Measurements from ENCODE around the gene DCAF8L2. TPM values are rescaled to one million over a fixed set of nuclear protein-coding genes. Genes with fewer than 3 reads are reported as not detected.
"Not testable (repeated sequence)": the region's sequence is repeated elsewhere in the genome, so short reads cannot be mapped to it uniquely, and the experiment has no call there.

Gene DCAF8L2
- not detected for total RNA-seq

DNA sequence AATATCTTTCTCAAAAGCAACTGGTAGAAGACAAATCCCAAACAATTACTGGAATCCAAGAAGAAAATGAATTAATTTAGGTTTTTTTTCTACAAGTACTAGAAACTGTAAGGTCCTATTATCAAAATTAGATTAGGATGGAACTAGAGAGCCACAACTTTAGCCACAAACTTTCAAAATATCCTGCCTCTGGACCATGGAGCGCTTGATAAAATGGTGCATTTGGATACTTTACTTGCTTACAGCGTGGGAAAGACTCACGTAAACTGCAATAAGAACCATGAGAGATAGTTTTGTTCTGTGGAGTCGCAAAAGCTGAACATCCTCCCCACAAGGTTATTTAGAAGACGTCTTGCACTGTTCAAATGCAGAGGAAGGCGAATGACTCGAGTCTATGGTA lies at the start of gene DCAF8L2:
DCAF8L2 (plus strand) TSS at position 301 of the 400 bp plus-strand sequence. CDS start 156,552 bp downstream, outside the sequence.
- no peak for DNase-seq

DNA sequence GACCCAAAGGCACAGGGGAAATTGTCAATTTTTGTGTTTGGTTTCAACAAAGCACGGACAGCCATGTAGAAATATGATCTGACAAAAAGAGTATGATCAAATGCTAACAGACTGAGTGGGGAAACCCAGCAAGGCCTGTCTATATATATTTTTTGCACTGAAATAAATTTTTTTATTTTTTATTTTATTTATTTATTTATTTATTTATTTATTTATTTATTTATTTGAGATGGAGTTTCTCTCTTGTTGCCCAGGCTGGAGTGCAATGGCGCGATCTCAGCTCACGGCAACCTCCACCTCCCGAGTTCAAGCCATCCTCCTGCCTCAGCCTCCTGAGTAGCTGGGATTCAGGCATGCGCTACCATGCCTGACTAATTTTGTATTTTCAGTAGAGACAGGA lies 49.0 kb upstream of the DCAF8L2 start:
- not testable (repeated sequence) for DNase-seq

DNA sequence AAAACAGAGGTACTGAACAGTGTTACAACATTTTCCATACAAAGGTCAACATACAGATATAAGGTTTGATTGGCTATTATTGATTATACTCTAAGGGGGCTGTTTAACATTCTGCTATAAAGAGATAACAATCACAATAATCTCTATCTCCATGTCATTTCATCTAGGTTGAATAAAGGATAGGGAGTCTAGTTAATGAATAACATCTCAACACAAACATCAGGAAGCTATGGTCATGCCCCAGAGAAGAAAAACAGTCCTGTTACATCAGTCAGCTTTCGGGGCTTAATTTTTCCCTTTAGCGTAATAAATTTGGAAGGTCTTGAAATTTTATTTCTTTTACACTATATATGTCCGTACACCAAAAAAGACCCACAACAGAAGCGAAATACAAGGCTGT lies 41.5 kb upstream of the DCAF8L2 start:
- no peak for DNase-seq

DNA sequence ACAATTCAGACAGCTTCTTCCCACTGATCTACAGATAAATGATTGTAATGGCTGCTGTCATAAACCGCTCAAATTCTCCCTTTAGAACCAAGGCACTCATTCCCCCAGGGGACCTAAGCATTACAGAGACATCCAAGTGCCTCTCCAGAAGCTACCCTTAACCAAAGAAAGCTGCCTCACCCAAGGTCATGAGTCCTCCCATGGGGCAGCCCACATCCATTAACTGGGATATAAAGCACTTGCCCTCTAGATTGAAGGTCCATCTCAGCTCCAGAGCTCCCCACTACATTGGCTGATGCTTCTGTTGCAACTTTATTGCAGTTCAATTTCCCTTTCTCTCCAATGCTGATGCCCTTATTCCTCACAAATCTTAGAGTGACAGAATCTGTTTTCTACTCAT lies 40.5 kb upstream of the DCAF8L2 start:
- no peak for DNase-seq

DNA sequence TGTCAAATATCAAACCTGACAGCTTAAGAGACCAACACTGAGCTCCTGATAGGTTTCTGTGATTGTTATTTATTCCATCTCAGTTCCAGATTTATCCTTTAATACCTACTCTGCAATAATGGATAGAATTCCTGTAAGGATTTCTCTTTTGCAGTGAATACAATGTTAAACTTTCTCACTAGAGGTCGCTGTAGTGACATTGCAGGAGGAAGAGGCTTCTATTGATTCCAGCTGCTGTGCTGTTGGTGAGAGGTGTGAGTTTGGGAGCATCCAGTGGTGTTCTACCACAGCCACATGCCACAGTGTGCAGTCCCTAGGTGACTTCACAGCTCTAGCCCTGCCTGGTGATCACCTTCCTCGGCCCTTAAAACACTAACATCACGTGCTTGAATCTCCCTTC lies 34.6 kb upstream of the DCAF8L2 start:
- DNase-seq = no peak

DNA sequence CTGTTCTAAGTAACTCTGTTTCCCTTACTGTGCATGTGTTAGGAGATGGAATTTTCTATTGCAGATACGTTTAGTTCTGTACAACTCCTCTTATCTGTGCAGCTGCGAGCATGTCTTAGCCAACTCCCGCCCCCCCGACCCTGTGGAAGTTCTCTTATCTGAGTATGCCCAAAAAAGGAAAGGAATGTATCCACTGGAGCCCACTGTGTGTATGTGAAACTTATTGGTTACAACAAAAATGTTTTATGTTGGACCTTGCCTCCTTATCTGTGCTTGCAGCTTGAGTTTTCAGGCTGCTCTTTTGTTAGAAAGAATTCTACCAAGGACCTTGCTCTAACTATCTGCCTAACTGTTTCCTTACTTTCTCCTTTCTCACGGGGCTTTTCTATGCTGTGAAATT lies 24.2 kb upstream of the DCAF8L2 start:
- DNase-seq = no peak

DNA sequence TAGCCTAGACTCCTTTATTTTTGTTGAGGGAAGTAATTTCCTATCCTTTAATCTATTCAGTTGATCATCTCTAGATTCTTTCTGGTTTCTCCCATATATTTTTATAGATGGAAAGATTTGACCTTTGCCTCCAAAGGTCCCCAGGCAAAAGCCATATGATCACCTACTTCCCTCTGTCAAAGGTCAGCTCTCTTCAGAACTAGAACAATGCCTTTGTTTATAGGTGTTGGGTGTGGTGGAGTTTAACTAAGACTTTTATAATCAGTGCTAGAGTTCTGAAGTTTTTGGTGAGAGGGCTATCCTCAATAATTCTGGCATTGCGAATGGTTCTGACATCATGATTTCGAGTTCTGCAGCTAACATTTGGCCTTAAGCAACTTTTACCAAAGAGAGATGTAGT lies 19.0 kb upstream of the DCAF8L2 start:
- no peak for DNase-seq

DNA sequence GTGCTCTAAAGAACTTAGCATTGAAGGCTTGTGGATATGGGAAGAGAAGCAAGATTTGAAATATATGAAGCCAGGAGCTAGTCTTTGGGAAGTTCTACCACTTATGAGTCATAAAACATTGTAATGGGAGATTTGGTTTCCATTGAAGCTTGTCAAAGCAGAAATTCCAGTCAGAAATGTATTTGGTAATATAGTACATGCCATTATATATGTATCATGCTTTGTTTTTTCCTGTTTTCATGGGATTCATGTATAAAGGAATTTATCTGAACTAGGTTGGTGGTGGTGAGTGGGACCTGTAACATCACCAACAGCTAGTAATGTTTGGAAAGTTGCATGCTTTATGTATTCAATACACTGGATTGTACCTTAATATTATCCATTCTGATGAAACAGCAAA lies 14.6 kb upstream of the DCAF8L2 start:
- no peak for DNase-seq

DNA sequence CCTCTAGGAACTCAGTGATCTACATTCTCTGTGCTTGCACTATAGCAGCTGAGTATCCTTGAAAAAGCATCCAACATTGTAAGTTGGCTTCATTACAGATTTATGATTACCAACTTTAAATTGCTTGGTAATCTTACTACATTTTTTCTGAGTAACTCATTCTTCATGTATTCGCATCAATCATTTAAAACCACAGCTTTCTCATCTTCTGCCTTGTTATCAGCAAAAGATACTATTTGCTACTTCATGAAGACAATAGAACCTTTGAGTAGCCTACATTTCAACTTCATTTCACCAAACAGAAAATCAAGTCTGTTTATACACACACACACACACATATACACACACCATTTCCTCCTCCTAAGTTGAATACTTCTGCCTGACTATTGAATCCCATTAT lies 6.2 kb upstream of the DCAF8L2 start:
- no peak for DNase-seq

DNA sequence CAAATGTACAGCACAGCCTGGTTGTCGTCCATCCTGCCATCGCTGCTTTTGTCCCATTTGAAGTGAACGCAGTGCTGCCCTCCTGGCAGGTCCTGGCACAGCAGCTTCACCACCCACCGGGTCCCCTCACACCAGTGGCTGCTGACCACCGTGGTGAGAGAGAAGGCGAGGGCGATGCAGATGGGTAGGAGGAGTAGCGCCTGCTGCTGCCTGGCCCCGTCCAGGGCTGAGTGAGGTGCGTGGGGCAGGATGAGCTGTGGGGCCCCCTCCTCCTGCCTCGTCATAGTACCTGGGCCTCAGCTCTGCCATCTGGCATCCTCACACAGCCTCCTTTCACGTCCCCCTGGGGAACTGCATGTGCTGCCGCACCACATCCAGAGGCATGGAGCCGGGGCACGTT lies 1.8 kb downstream of the DCAF8L2 start:
- no peak for DNase-seq

DNA sequence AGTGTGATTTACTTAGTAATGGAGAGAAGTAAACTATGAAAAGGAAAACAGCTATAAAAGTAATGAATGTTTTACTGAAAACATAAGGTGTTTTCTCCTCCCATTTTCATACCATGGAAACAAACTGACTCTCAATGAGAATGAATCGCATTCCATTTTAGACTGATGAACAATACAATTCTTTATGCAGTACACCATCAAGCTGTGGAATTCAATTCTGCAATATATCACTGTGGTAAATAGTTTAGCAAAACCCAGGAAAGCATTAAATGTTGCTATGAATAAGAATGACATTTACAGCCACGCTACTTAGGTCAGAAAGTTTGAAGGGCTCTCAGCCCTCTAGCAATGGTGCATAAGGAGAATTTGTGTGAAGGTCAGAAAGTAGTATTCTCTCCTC lies 7.4 kb downstream of the DCAF8L2 start:
- DNase-seq = no peak

DNA sequence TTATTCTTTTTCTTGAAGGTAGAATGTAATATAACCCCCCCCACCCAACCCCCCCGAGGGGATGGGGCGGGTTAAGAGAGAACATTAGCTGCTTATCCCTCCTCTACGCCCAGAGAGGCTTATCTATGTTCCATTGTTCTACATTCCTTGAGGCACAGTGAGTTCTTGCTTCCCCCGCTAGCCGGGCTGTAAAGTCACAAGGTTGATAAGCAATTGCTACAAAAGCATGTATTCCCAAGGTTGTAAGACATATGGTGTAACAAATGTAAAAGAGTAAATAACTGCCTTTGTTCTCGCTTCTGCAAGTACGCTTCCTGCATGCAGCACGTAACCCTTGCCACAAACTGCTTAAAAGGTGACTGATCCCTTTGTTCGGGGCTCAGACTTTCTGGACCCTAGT lies 8.2 kb downstream of the DCAF8L2 start:
- DNase-seq = no peak

DNA sequence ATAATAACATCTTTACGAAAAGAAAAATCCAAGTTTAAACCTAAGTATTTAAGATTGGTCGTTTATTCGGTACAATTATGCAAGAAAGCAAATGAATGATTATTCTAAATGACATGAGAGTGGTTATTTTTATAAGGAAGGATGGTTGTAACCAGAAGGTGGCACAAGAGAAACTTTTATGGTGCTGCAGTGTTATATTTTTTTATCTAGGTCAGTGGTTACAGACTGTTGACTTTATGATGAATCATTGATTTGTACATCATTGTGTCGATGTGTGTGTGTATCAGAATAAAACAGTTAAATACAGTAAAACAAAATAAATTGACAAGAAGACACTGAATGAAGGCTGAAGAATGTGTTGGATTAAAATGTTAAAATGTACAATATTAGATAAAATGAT lies 9.8 kb downstream of the DCAF8L2 start:
- no peak for DNase-seq

DNA sequence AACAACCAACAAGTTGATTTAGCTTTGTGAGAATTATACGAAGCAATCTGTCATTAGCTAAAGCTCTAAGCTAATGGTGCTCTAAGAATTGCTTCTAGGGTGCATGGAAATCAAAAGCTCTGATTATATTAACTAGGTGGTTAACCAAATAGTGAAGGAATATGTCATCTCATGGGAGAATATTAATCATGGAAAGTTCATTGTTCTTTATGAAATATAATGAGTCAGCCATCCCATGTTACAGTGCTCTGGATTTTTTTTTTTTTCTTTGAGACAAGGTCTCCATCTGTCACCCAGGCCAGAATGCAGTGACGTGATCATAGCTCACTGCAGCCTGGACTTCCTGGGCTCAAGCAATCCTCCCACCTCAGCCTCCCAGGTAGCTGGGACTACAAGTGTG lies 10.5 kb downstream of the DCAF8L2 start:
- DNase-seq = no peak

DNA sequence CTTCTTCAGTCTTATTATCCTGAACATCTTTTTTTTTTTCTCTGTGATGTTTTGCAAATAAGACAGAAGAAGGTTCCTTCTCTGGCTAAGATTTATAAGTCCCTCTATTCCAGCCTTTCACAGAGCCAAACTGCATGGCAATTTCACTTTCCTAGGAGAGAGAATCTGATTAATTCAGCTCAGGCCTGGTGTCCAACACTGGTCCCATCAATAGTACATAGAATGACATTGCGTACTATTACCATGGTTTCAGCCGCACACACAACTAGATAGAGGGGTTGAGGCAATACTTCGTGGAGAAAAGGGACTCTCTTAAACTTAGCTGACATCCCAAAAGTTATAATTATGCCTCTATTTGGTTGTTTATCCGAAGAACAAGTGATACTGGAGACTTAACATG lies 18.5 kb downstream of the DCAF8L2 start:
- DNase-seq = no peak

DNA sequence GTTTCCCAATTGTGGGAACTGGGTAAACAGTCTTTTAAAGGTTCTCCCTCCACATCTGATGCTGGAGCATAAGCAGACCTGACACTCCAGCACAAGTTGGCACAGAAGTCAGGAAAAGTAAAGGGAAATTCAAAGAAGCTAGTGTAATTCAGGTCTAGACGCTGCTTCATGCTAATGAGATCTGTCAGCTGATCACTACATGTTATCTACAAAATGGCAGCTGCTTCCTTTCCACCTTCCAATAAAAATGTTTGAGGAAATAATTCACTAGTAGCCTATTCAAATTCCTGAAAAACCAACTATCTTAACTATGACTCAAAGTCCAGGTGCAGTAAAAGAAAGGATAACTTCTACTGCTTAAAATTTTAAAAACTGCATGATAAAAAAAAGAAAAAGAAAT lies 29.3 kb downstream of the DCAF8L2 start:
- DNase-seq = no peak

DNA sequence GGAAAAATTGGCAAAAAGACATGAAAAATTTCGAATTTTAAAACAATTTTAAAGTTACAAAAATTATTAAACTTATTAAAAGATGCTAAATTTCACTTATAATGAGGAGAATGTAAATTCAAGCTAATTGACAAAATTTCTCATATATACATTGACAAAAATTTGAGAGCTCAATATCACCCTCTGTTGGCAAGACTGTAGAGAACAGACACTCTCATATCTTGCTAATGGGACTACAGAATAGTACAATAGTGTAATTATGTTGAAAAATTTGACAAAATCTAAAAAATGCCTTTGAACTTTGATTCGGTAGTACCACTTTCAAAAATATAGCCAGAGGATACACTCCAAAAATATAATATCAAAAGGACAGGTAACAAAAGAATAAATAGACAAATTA lies 29.8 kb downstream of the DCAF8L2 start:
- no peak for DNase-seq

DNA sequence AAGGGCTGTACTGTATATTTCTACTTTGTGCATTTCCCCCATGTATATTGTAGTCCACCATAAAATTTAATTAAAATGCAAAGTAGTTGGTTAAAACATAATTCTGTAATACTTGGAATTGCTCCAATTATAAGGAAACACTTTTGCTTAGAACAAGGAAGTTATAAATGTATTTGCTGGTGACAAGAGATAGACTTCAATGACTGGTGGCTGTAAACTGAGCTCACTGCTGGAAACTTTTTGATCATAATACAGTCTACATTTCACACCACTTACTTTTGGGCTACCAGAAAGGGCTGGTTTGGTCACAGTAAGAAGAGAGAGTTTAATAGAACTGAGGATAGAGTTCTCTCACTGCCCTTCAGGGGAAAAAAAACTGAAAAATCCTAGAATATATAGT lies 32.7 kb downstream of the DCAF8L2 start:
- no peak for DNase-seq

DNA sequence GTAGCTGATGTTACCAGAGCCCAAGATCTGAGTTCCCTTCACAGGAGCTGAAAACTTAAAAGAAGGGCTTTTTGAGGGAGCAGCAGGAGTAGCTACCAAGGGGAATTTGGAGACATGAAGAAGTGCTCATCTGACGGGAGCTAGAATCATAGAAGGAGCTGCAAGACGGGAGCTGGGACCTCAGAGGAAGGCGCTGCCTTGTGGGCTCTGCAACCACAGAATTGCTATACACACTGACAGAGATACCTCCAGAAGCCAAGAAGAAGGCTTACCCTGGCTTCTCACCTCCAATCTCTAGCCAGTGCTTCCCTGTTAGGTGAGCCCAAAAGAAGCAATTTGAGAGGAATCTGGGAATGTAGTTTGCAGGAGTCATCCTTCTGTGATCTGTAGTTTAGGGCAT lies 35.9 kb downstream of the DCAF8L2 start:
- no peak for DNase-seq

DNA sequence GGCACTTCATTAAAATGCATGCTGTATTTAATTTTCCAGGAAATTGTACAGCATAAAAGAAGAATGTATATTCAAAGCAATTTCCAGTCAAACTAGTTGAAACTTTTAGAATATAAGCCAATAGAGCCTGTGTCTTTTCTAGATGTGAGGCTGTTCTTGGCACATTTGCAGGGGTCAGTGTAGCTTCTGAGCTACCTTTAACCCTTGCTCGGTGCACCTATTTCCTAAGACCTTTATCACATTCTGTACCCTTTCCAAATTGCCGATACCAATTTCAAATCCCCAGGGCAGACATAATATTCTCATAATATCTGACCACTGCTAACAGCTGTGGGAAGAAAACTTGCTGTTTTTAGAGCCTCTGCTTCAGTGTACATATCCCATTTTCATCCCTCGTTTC lies 43.2 kb downstream of the DCAF8L2 start:
- no peak for DNase-seq

DNA sequence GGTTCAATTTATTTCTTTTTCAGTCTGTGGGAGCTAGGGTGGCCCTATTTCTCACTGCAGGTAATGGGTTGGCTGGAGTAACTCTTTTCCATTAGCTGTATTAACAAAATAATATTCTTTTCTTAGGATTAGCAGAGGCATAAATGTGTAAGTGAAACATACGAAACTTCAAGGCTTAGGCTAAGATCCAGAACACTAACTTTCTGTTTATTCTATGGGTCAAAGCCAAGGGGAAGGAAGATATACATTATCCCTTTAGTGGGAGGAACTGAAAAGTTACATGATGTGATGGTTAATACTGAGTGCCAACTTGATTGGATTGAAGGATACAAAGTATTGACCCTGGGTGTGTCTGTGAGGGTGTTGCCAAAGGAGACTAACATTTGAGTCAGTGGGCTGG lies 66.4 kb downstream of the DCAF8L2 start:
- DNase-seq = no peak

DNA sequence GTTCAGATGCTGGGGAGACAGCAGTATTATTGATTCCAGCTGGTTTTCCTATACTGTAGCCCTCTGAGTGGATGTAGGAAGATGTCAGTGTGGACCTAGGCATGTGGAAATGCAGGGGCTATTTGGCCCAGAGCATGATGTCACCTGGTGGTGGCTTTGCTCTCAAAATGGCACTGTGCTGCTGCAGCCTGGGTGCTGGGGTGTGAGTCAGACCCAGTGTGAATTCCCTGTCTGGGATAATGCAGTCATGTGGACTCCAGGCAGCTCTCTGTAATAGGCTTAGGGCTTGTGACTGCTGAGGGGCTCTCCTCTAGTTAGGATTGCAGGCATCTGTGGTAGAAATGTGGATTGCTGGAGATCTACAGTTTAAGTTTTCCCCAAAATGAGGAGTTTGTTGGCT lies 70.7 kb downstream of the DCAF8L2 start:
- no peak for DNase-seq

DNA sequence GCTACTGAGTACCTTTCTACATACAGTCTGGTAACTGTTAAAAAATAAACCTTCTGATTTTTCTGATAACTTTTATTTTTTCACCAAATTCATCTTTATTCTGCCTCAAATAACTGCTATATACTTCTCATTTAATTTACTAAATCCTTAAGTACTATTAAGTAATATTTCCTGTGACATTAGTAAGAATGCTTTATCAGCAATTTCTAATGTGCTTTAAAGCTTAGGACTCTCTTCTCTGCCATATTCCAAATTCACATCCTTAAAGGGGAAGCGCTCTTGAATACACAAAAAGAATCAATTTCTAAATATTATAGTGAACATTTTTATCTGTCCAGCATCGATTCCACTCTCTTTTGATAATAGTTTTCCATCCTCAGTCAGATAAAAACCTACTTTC lies 81.1 kb downstream of the DCAF8L2 start:
- DNase-seq = no peak

DNA sequence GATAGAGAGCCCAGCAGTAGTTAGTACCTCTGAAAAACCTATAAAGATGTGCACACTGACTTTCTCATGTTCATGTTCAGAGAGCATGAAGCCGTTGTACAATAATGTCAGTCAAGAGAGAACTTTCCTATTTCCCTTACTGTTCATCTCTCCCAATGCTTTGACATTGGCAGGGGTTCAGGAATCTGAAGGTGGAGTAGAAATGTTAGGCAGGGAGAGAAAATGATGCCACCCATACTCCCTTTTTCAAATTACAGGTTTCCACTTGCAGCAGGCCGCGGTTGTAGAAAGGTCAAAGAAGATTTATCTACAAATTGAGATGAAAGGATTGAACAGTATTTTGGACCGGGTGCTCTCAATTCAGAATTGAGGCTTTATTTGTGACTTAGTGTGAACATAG lies 84.3 kb downstream of the DCAF8L2 start:
- no peak for DNase-seq

DNA sequence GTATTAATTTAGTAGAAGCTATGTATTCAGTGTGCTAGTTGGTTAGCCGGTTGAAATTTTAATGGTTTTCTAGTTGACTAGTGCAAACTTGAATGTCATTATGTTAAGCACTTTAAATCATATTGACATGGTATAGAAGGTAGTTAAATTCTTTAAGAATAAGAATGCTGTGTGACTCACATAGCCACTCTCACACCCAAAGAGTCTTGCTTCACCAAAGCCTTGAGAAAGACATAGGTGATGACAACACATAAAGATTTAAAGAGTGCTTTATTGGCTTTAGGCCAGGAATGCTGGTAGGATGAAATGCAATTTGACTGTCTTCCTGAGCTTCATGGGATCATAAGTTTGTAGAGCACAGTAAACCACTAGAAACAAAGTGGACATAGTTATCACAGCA lies 85.3 kb downstream of the DCAF8L2 start:
- no peak for DNase-seq

DNA sequence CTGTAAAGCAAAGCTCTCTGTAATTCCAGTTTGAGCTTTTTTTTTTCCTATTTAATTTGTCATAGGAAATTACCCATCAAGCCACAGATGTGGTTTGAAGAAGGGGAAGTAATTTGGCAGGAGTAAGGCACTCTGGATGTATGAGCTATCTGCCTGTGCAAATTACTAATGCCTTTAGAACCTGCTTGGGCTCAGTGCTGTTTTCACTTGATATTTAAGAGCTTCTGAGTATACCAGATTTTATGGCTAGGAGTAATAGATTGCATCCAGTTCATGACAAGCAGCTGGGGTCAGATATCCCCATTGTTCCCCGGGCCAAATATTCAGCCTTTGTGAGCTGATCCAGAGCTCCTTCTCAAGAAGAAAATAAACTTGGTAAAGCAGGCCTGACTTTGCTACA lies 89.1 kb downstream of the DCAF8L2 start:
- no peak for DNase-seq
